Panc1 (cell line): Measurements from ENCODE around the gene TXNRD1. TPM values are rescaled to one million over a fixed set of nuclear protein-coding genes. Genes with fewer than 3 reads are reported as not detected.

Experiments used
- ATAC-seq: fragments of 200-7000 bp; cut with Tn5 transposase; 2 replicates; pipeline ENCODE4 v1.9.1; 2020; ENCODE audit warnings: mild to moderate bottlenecking, moderate library complexity
- BruUV-seq: library from RNA; stranded (reverse); fragments of 400-500 nt; replicated peaks from 2 replicates; lab custom pipeline; 2021; lab: Mats Ljungman, UMichigan
- CTCF ChIA-PET: fragments of 300-600 bp; sonication (Branson Sonifier 250); formaldehyde crosslinking; loops from one replicate; lab custom pipeline; 2022; ENCODE audit warnings: antibody characterized with exemption; lab: Charles Lee
- POLR2A ChIA-PET: fragments of 300-600 bp; sonication (Branson Sonifier 250); formaldehyde crosslinking; loops from one replicate; lab custom pipeline; 2022; ENCODE audit warnings: antibody characterized with exemption; lab: Charles Lee
- DNase-seq: peaks from one replicate; pipeline ENCODE4 v3.0.0-alpha.2; 2010; ENCODE audit warnings: low read depth, low spot score
- H3K27ac ChIP-seq: 2 replicates; pipeline ENCODE4 v1.5.1; 2011; ENCODE audit warnings: mild to moderate bottlenecking, low read length, inconsistent platforms
- H3K27me3 ChIP-seq: fragments of 200-500 bp; sonication (Bioruptor generic); 2 replicates; pipeline ENCODE4 v1.6.0; 2014; ENCODE audit warnings: low read length, inconsistent platforms; ENCODE audit not compliant: control insufficient read depth, insufficient read depth
- H3K36me3 ChIP-seq: fragments of 200-500 bp; sonication (Bioruptor generic); 2 replicates; pipeline ENCODE4 v1.5.1; 2014; ENCODE audit warnings: inconsistent platforms, mild to moderate bottlenecking, low read length, moderate library complexity; ENCODE audit not compliant: control insufficient read depth, insufficient read depth
- H3K4me1 ChIP-seq: 2 replicates; pipeline ENCODE4 v1.5.1; 2011; ENCODE audit warnings: inconsistent platforms, mild to moderate bottlenecking, low read length, moderate library complexity; ENCODE audit not compliant: control insufficient read depth, insufficient read depth
- H3K4me3 ChIP-seq, 2 experiments: 2 replicates each; pipeline ENCODE4 v1.5.1; 2011 to 2012; ENCODE audit warnings: low read depth in 2 of 2, low read length in 2 of 2, mild to moderate bottlenecking in 2 of 2, inconsistent platforms in 1 of 2, moderate library complexity in 1 of 2
- H3K9me3 ChIP-seq: fragments of 200-500 bp; sonication (Bioruptor generic); 2 replicates; pipeline ENCODE4 v1.5.1; 2014; ENCODE audit warnings: low read depth, mild to moderate bottlenecking, inconsistent platforms, low read length, moderate library complexity; ENCODE audit not compliant: control insufficient read depth, insufficient read depth
- CTCF ChIP-seq: fragments of 450-650 bp; IDR thresholded peaks from 2 replicates; pipeline ENCODE4 v1.5.1; 2017; ENCODE audit warnings: mild to moderate bottlenecking
- POLR2AphosphoS5 ChIP-seq: IDR thresholded peaks from 2 replicates; pipeline ENCODE4 v1.6.1; 2012; ENCODE audit warnings: mild to moderate bottlenecking, low read depth, low read length, moderate library complexity
- SIN3A ChIP-seq: IDR thresholded peaks from 2 replicates; pipeline ENCODE4 v1.6.1; 2012; ENCODE audit warnings: low read depth, mild to moderate bottlenecking, low read length, moderate library complexity, borderline replicate concordance; ENCODE audit not compliant: insufficient read depth
- TCF7L2 ChIP-seq: IDR thresholded peaks from 2 replicates; pipeline ENCODE4 v1.6.1; 2011; ENCODE audit warnings: mild to moderate bottlenecking, low read depth, low read length, inconsistent platforms
- in situ Hi-C: cut with HindIII; loops from 2 replicates; pipeline ENCODE4 v1.10.0; 2016; ENCODE audit warnings: low sequenced_read_pairs, low pct_unique_long_range_greater_than_20kb
- intact Hi-C: fragments of 100-400 bp; cut with micrococcal nuclease; formaldehyde crosslinking; loops from one replicate; pipeline ENCODE4 v1.10.0; 2022; ENCODE audit not compliant: unreplicated experiment
- total RNA-seq: library from RNA; stranded (reverse); gene quantifications from one replicate; pipeline ENCODE4 v1.2.1, GENCODE V29; 2021; ENCODE audit not compliant: unreplicated experiment
- TF ChIP-seq, protein P1 (sequence below), 2 experiments: IDR thresholded peaks; 2 replicates each; pipeline ENCODE4 v1.6.1; 2011 to 2012; ENCODE audit warnings: low read depth in 2 of 2, control low read depth in 1 of 2, low read length in 1 of 2, mild to moderate bottlenecking in 1 of 2, moderate library complexity in 1 of 2; ENCODE audit not compliant: insufficient read depth in 1 of 2

TXNRD1 gene
- total RNA-seq, 1 experiment from 2014 or later = 348 TPM

DNA sequence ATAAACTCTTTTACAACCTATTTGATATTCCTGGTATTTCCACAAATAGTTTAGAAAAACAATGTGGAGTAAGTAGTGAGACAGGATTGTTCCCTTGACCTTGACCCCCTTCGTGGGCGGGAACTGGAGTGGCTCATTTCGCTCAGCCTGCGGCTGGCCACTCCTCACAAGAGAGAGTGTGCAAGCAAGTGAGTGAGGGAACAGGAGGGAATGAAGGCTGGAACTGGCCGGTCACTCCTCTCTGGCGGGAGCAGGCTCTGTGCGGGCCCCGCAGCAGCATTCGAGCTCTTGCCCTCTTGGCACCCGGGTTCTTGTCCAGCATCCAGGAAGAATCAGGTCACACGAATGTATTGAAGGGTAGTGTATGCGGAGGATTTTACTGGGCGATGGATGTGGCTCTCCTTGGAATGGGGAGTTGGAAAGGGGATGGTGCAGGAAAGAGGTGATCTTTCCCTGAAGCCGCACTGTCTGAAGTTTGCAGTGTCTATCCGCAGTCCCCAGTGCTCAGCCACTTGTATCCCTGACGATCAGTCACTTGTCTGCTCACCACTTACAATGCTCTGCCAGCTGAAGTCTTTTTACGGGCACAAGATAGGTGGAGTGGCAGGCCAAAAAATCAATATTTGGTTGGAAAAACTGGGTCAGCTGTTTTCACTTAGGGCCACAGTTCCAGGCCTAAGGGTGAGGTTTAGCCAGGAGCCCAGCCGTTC, 28.0 kb upstream of the TXNRD1 start:
- BruUV-seq = no TSS peak
- ChIA-PET POLR2A (no interaction called here), CTCF (no interaction called here)
- H3K27ac ChIP-seq = no peak overlapping the region
- in situ Hi-C loops (no loop called here), intact Hi-C loops (no loop called here)
- H3K4me3 ChIP-seq = no peak overlapping the region
- H3K27me3 ChIP-seq = no peaks in the 10 kb centered on the region
- H3K4me1 ChIP-seq = no peaks in the 10 kb centered on the region
- no peak for TF ChIP-seq SIN3A
- TF ChIP-seq, protein P1, sequence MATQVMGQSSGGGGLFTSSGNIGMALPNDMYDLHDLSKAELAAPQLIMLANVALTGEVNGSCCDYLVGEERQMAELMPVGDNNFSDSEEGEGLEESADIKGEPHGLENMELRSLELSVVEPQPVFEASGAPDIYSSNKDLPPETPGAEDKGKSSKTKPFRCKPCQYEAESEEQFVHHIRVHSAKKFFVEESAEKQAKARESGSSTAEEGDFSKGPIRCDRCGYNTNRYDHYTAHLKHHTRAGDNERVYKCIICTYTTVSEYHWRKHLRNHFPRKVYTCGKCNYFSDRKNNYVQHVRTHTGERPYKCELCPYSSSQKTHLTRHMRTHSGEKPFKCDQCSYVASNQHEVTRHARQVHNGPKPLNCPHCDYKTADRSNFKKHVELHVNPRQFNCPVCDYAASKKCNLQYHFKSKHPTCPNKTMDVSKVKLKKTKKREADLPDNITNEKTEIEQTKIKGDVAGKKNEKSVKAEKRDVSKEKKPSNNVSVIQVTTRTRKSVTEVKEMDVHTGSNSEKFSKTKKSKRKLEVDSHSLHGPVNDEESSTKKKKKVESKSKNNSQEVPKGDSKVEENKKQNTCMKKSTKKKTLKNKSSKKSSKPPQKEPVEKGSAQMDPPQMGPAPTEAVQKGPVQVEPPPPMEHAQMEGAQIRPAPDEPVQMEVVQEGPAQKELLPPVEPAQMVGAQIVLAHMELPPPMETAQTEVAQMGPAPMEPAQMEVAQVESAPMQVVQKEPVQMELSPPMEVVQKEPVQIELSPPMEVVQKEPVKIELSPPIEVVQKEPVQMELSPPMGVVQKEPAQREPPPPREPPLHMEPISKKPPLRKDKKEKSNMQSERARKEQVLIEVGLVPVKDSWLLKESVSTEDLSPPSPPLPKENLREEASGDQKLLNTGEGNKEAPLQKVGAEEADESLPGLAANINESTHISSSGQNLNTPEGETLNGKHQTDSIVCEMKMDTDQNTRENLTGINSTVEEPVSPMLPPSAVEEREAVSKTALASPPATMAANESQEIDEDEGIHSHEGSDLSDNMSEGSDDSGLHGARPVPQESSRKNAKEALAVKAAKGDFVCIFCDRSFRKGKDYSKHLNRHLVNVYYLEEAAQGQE (IDR thresholded peaks at IDR 0.05; ENCODE audit: insufficient read depth in 1 of 2, low read depth in 2 of 2, low read length in 1 of 2) = no peak
- no peak for TF ChIP-seq CTCF
- TF ChIP-seq TCF7L2 = no peak
- no peak for TF ChIP-seq POLR2AphosphoS5
- no peaks in the 10 kb centered on the region for H3K36me3 ChIP-seq
- H3K9me3 ChIP-seq = peaks cover 3% of the 10 kb centered on the region; the same call in 1 of the 2 replicates
- no peak for ATAC-seq
- no peak for DNase-seq

DNA sequence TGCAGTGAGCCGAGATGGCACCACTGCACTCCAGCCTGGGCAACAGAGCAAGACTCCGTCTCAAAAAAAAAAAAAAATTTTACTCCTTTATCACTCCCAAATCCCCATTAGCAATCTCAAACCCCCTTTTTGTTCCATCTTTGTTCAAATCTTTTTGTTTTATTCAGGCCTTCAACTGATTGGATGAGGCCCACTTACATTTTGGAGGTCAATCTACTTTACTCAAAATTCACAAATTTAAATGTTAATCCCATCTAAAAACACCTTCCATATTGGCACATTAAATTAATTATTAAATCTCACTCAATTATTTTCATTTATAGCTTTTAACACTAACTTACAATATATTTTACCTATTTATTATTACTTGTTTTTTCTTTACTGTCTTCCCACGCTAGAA, 27.0 kb upstream of the TXNRD1 start:
- Histone ChIP-seq H3K9me3 (peaks cover 3% of the 10 kb centered on the region; the same call in 1 of the 2 replicates), H3K27ac (no peak overlapping the region), H3K36me3 (no peaks in the 10 kb centered on the region), H3K4me3 (no peak overlapping the region), H3K27me3 (no peaks in the 10 kb centered on the region), H3K4me1 (no peaks in the 10 kb centered on the region)
- ChIA-PET CTCF (no interaction called here), POLR2A (no interaction called here)
- BruUV-seq = no TSS peak
- intact Hi-C loops = no loop called here
- no peak for DNase-seq
- TF ChIP-seq, protein P1 (IDR thresholded peaks at IDR 0.05; ENCODE audit: insufficient read depth in 1 of 2, low read depth in 2 of 2, low read length in 1 of 2) = no peak
- no peak for TF ChIP-seq CTCF
- no peak for TF ChIP-seq POLR2AphosphoS5
- TF ChIP-seq TCF7L2 = no peak
- no peak for TF ChIP-seq SIN3A
- in situ Hi-C loops = no loop called here
- no peak for ATAC-seq
